GM19468 (cell line): ENCODE measurements around the gene NXPH1.
"Not testable (repeated sequence)": the region's sequence is repeated elsewhere in the genome, so short reads cannot be mapped to it uniquely, and the experiment has no call there.

Experiments used
- ATAC-seq: cut with Tn5 transposase; IDR thresholded peaks from one replicate; pipeline ENCODE4 v1.9.1; 2021; ENCODE audit warnings: mild to moderate bottlenecking, moderate library complexity, moderate number of reproducible peaks; ENCODE audit not compliant: unreplicated experiment; ENCODE audit errors: extremely low read depth

The NXPH1 gene

GRCh38 chr7:8668627-8669500 lies 235.5 kb downstream of the NXPH1 start:
- ATAC-seq, result no peak

- no peak for ATAC-seq
Observed at GRCh38 chr7:8669501-8669851, 236.1 kb downstream of the NXPH1 start.

- ATAC-seq, result no peak
Observed at GRCh38 chr7:8684426-8684825, 251.0 kb downstream of the NXPH1 start.

GRCh38 chr7:8699875-8700624 lies 266.6 kb downstream of the NXPH1 start:
- no peak for ATAC-seq

- no peak for ATAC-seq
Observed at GRCh38 chr7:8702807-8703206, 269.4 kb downstream of the NXPH1 start.

GRCh38 chr7:8710124-8710523 lies 276.7 kb downstream of the NXPH1 start:
- no peak for ATAC-seq

- no peak for ATAC-seq
Observed at GRCh38 chr7:8714791-8715190, 281.4 kb downstream of the NXPH1 start.

- no peak for ATAC-seq
Observed at GRCh38 chr7:8719102-8719501, 285.7 kb downstream of the NXPH1 start.

GRCh38 chr7:8724080-8724718 lies 290.8 kb downstream of the NXPH1 start:
- peak; percentile 82 for ATAC-seq

- not testable (repeated sequence) for ATAC-seq
Observed at GRCh38 chr7:8731756-8732155, 298.3 kb downstream of the NXPH1 start.

GRCh38 chr7:8739837-8740236 lies 306.4 kb downstream of the NXPH1 start:
- ATAC-seq, result no peak

GRCh38 chr7:8742837-8743236 lies 309.4 kb downstream of the NXPH1 start:
- no peak for ATAC-seq

- ATAC-seq, result no peak
Observed at GRCh38 chr7:8747338-8747737, 313.9 kb downstream of the NXPH1 start.

- ATAC-seq, result no peak
Observed at GRCh38 chr7:8751557-8752231, 318.3 kb downstream of the NXPH1 start.

- ATAC-seq, result no peak
Observed at GRCh38 chr7:8753355-8753754, 319.9 kb downstream of the NXPH1 start.

GRCh38 chr7:8761731-8762130 lies 328.3 kb downstream of the NXPH1 start:
- ATAC-seq, result no peak

GRCh38 chr7:8762803-8763202 lies 329.4 kb downstream of the NXPH1 start:
- no peak for ATAC-seq

GRCh38 chr7:8765374-8765773 lies 332.0 kb downstream of the NXPH1 start:
- ATAC-seq, result no peak

GRCh38 chr7:8773518-8773917 lies 340.1 kb downstream of the NXPH1 start:
- no peak for ATAC-seq

GRCh38 chr7:8778459-8778858 lies 345.1 kb downstream of the NXPH1 start:
- ATAC-seq, result no peak
